PC-9 (cell line): ENCODE data around the gene RAP2A. TPM values are rescaled to one million over a fixed set of nuclear protein-coding genes. Genes with fewer than 3 reads are reported as not detected.
A peak's percentile ranks its signal among the peaks of the same experiment; 100 is the strongest.

Experiments
- BruUV-seq: library from RNA; stranded (reverse); fragments of 400-500 nt; replicated peaks from 2 replicates; lab custom pipeline; 2021; lab: Mats Ljungman, UMichigan
- CTCF ChIA-PET: fragments of 300-600 bp; sonication (Branson Sonifier 250); formaldehyde crosslinking; loops from one replicate; lab custom pipeline; 2022; ENCODE audit warnings: antibody characterized with exemption; lab: Charles Lee
- POLR2A ChIA-PET: fragments of 300-600 bp; sonication (Branson Sonifier 250); formaldehyde crosslinking; loops from one replicate; lab custom pipeline; 2022; ENCODE audit warnings: antibody characterized with exemption; ENCODE audit not compliant: unreplicated experiment; lab: Charles Lee
- DNase-seq, 2 experiments: peaks; one replicate each; pipeline versions ENCODE4 v3.0.0 to v3.0.0-alpha.2; 2015 to 2022; ENCODE audit warnings: mixed read lengths in 1 of 2
- H2AFZ ChIP-seq: fragments of 200-600 bp; sonication (generic); 2 replicates; pipeline ENCODE4 v1.8.1; 2017; ENCODE audit warnings: antibody characterized with exemption
- H3F3A ChIP-seq: fragments of 200-600 bp; sonication (generic); 2 replicates; pipeline ENCODE4 v1.8.1; 2017; ENCODE audit warnings: antibody characterized with exemption, mild to moderate bottlenecking, low read depth; ENCODE audit not compliant: insufficient read depth
- H3K27ac ChIP-seq: fragments of 200-600 bp; sonication (generic); 2 replicates; pipeline ENCODE4 v1.6.1; 2016; ENCODE audit warnings: mixed run types
- H3K27me3 ChIP-seq: fragments of 200-600 bp; sonication (generic); 2 replicates; pipeline ENCODE4 v1.6.1; 2016; ENCODE audit warnings: low read depth, mixed run types; ENCODE audit not compliant: insufficient read depth
- H3K36me3 ChIP-seq: fragments of 200-600 bp; sonication (generic); 2 replicates; pipeline ENCODE4 v1.6.1; 2016; ENCODE audit warnings: low read depth, mixed run types
- H3K4me1 ChIP-seq: fragments of 200-600 bp; sonication (generic); replicated peaks from 2 replicates; pipeline ENCODE4 v1.6.1; 2016; ENCODE audit warnings: mixed run types; ENCODE audit not compliant: insufficient read depth
- H3K4me2 ChIP-seq: fragments of 200-600 bp; sonication (generic); 2 replicates; pipeline ENCODE4 v1.6.1; 2017; ENCODE audit warnings: mixed run types
- H3K4me3 ChIP-seq: fragments of 200-600 bp; sonication (generic); 2 replicates; pipeline ENCODE4 v1.6.1; 2016; ENCODE audit warnings: mixed run types
- H3K79me2 ChIP-seq: fragments of 200-600 bp; sonication (generic); 2 replicates; pipeline ENCODE4 v1.6.1; 2017; ENCODE audit warnings: low read depth, mixed run types
- H3K9me2 ChIP-seq: fragments of 200-600 bp; sonication (generic); 2 replicates; pipeline ENCODE4 v1.8.1; 2017; ENCODE audit warnings: mild to moderate bottlenecking; ENCODE audit not compliant: insufficient read depth
- H3K9me3 ChIP-seq: fragments of 200-600 bp; sonication (generic); 2 replicates; pipeline ENCODE4 v1.8.1; 2016; ENCODE audit warnings: low read depth; ENCODE audit not compliant: insufficient read depth
- H4K20me1 ChIP-seq: fragments of 200-600 bp; sonication (generic); 2 replicates; pipeline ENCODE4 v1.8.1; 2017; ENCODE audit not compliant: insufficient read depth
- CTCF ChIP-seq: fragments of 200-600 bp; sonication (generic); conservative IDR thresholded peaks from 2 replicates; pipeline ENCODE4 v1.6.1; 2017; ENCODE audit warnings: mixed run types, antibody characterized with exemption, mild to moderate bottlenecking, moderate library complexity
- EZH2 ChIP-seq: fragments of 200-600 bp; sonication (generic); IDR thresholded peaks from 2 replicates; pipeline ENCODE4 v1.8.0; 2017; ENCODE audit warnings: antibody characterized with exemption, low read depth
- intact Hi-C: fragments of 100-400 bp; cut with micrococcal nuclease; formaldehyde crosslinking; loops from one replicate; pipeline ENCODE4 v1.10.0; 2022; ENCODE audit not compliant: unreplicated experiment
- total RNA-seq: library from RNA; stranded (reverse); gene quantifications from 2 replicates; pipeline ENCODE4 v1.2.3, GENCODE V29; 2021

Gene RAP2A
- total RNA-seq, 1 experiment from 2014 or later = 21.5 TPM

- CTCF ChIA-PET = no interaction called here
- POLR2A ChIA-PET = interaction anchor here (0.7 kb wide), 1 partner anchor 201 kb away, joined by 4 read pairs; no protein-coding TSS in a partner anchor
- Histone ChIP-seq H3K9me3 (no peaks in the 10 kb centered on the region), H3K36me3 (no peaks in the 10 kb centered on the region), H2AFZ (no peak overlapping the region), H3K27ac (no peak overlapping the region), H3K4me2 (no peak overlapping the region), H3K79me2 (peaks cover 15% of the 10 kb centered on the region), H3K27me3 (no peaks in the 10 kb centered on the region), H3K4me3 (no peak overlapping the region), H4K20me1 (no peaks in the 10 kb centered on the region; the same call in 1 of the 2 replicates), H3F3A (no peaks in the 10 kb centered on the region), H3K4me1 (peaks cover 9% of the 10 kb centered on the region), H3K9me2 (no peaks in the 10 kb centered on the region)
- BruUV-seq = no TSS peak
- TF ChIP-seq CTCF (no peak), EZH2 (no peak)
- intact Hi-C loops = no loop called here
- no peak for DNase-seq
Observed at GRCh38 chr13:97440598-97441170, 6.7 kb downstream of the RAP2A start.

GRCh38 chr13:97441368-97441767 is 7.4 kb downstream of the RAP2A start:
- H3K9me3 ChIP-seq = no peaks in the 10 kb centered on the region
- ChIA-PET CTCF (no interaction called here), POLR2A (no interaction called here)
- intact Hi-C loops = no loop called here
- H3K4me1 ChIP-seq = peaks cover 2% of the 10 kb centered on the region; the same call in 1 of the 2 replicates
- H4K20me1 ChIP-seq = no peaks in the 10 kb centered on the region; the same call in 1 of the 2 replicates
- no peak for TF ChIP-seq CTCF
- DNase-seq = no peak
- H3K27ac ChIP-seq = no peak overlapping the region
- no peak overlapping the region for H3K4me3 ChIP-seq
- no TSS peak for BruUV-seq
- no peaks in the 10 kb centered on the region for H3K9me2 ChIP-seq
- H3K36me3 ChIP-seq = no peaks in the 10 kb centered on the region
- H3F3A ChIP-seq = no peaks in the 10 kb centered on the region
- H3K4me2 ChIP-seq = no peak overlapping the region
- H3K79me2 ChIP-seq = peaks cover 8% of the 10 kb centered on the region
- no peaks in the 10 kb centered on the region for H3K27me3 ChIP-seq
- H2AFZ ChIP-seq = no peak overlapping the region

- Histone ChIP-seq H3K27ac (no peak overlapping the region), H2AFZ (no peak overlapping the region), H3K4me3 (no peak overlapping the region), H3K27me3 (no peaks in the 10 kb centered on the region), H3K4me1 (no peaks in the 10 kb centered on the region), H3F3A (no peaks in the 10 kb centered on the region), H3K9me3 (no peaks in the 10 kb centered on the region), H4K20me1 (no peaks in the 10 kb centered on the region), H3K4me2 (no peak overlapping the region), H3K36me3 (no peaks in the 10 kb centered on the region), H3K79me2 (no peaks in the 10 kb centered on the region), H3K9me2 (no peaks in the 10 kb centered on the region)
- BruUV-seq = no TSS peak
- CTCF ChIA-PET = no interaction called here
- POLR2A ChIA-PET = no interaction called here
- TF ChIP-seq EZH2 (no peak), CTCF (no peak)
- intact Hi-C loops = no loop called here
- DNase-seq = peak in 1 of 2 experiments; percentile 13
Observed at GRCh38 chr13:97445522-97446187, 11.7 kb downstream of the RAP2A start.
